HepG2 (cell line): ENCODE measurements around the gene M1AP. TPM values are rescaled to one million over a fixed set of nuclear protein-coding genes. Genes with fewer than 3 reads are reported as not detected.

Experiments used
- DMTF1 ChIP-seq: sonication (generic); formaldehyde crosslinking; IDR thresholded peaks from 2 replicates; pipeline ENCODE4 v1.4.0; 2020; ENCODE audit warnings: mild to moderate bottlenecking, missing genetic modification reagents
- HOMEZ ChIP-seq: IDR thresholded peaks from 2 replicates; pipeline ENCODE4 v1.6.1; 2016; ENCODE audit warnings: low read depth
- KMT2A ChIP-seq: sonication (generic); formaldehyde crosslinking; IDR thresholded peaks from 2 replicates; pipeline ENCODE4 v1.4.0; 2020; ENCODE audit warnings: missing genetic modification reagents
- MTA1 ChIP-seq: sonication (generic); formaldehyde crosslinking; IDR thresholded peaks from 2 replicates; pipeline ENCODE4 v1.4.0; 2020; ENCODE audit warnings: missing genetic modification reagents, mild to moderate bottlenecking, borderline replicate concordance
- NR2F6 ChIP-seq, 2 experiments: IDR thresholded peaks; 2 replicates each; pipeline ENCODE4 v1.6.1; 2016; ENCODE audit warnings: antibody characterized with exemption in 1 of 2, mild to moderate bottlenecking in 1 of 2
- PRPF4 ChIP-seq: fragments of 200-400 bp; formaldehyde crosslinking; IDR thresholded peaks from 2 replicates; pipeline ENCODE4 v1.6.1; 2016; ENCODE audit warnings: low read length, low read depth; ENCODE audit not compliant: poor library complexity, severe bottlenecking
- RCOR2 ChIP-seq: IDR thresholded peaks from 2 replicates; pipeline ENCODE4 v1.6.1; 2016; ENCODE audit warnings: missing biosample characterization, missing genetic modification reagents
- REXO4 ChIP-seq: sonication (generic); formaldehyde crosslinking; IDR thresholded peaks from 2 replicates; pipeline ENCODE4 v1.8.0; 2022; ENCODE audit warnings: missing genetic modification reagents, mild to moderate bottlenecking, borderline replicate concordance
- RNF219 ChIP-seq: sonication (generic); formaldehyde crosslinking; IDR thresholded peaks from 2 replicates; pipeline ENCODE4 v1.5.0; 2020; ENCODE audit warnings: mild to moderate bottlenecking, missing genetic modification reagents
- TARDBP ChIP-seq: sonication (generic); formaldehyde crosslinking; IDR thresholded peaks from 2 replicates; pipeline ENCODE4 v1.8.0; 2022; ENCODE audit warnings: mild to moderate bottlenecking, missing genetic modification reagents
- XRCC5 ChIP-seq: fragments of 200-400 bp; formaldehyde crosslinking; optimal IDR thresholded peaks from 2 replicates; pipeline ENCODE3; 2017; ENCODE audit warnings: mild to moderate bottlenecking, low read length
- ZBTB44 ChIP-seq: sonication (generic); formaldehyde crosslinking; IDR thresholded peaks from 2 replicates; pipeline ENCODE4 v1.4.0; 2020; ENCODE audit warnings: missing genetic modification reagents
- ZBTB49 ChIP-seq: sonication (generic); formaldehyde crosslinking; IDR thresholded peaks from 2 replicates; pipeline ENCODE4 v1.4.0; 2020; ENCODE audit warnings: missing genetic modification reagents, borderline replicate concordance
- ZFP36L1 ChIP-seq: sonication (generic); formaldehyde crosslinking; IDR thresholded peaks from 2 replicates; pipeline ENCODE4 v1.8.0; 2022; ENCODE audit warnings: mild to moderate bottlenecking, missing genetic modification reagents, moderate library complexity
- ZIK1 ChIP-seq: sonication (generic); formaldehyde crosslinking; IDR thresholded peaks from 2 replicates; pipeline ENCODE4 v1.5.0; 2020; ENCODE audit warnings: mild to moderate bottlenecking, low read depth, missing genetic modification reagents, borderline replicate concordance
- ZNF101 ChIP-seq: sonication (generic); formaldehyde crosslinking; IDR thresholded peaks from 2 replicates; pipeline ENCODE4 v1.4.0; 2020; ENCODE audit warnings: mild to moderate bottlenecking, low read depth, missing genetic modification reagents, borderline replicate concordance
- ZNF20 ChIP-seq: sonication (generic); formaldehyde crosslinking; IDR thresholded peaks from 2 replicates; pipeline ENCODE4 v1.4.0; 2020; ENCODE audit warnings: mild to moderate bottlenecking, moderate library complexity, missing genetic modification reagents
- ZNF724P ChIP-seq: sonication (generic); formaldehyde crosslinking; IDR thresholded peaks from 2 replicates; pipeline ENCODE4 v1.8.0; 2022; ENCODE audit warnings: missing genetic modification reagents, borderline replicate concordance
- ZNF746 ChIP-seq: sonication (generic); formaldehyde crosslinking; IDR thresholded peaks from 2 replicates; pipeline ENCODE4 v1.8.0; 2022; ENCODE audit warnings: mild to moderate bottlenecking, missing genetic modification reagents
- polyA plus RNA-seq, 8 experiments: library from polyadenylated mRNA; depleted of rRNA in 3 of 8; stranded (reverse) in 7 of 8; unstranded in 1 of 8; fragments of >200 nt; fragmentation: Illumina TruSeq in 4 of 8; extraction: Trizol in 4 of 8; gene quantifications; 2 replicates each; pipeline versions ENCODE4 v1.2.1 to v1.2.3, GENCODE V29; 2011 to 2016; ENCODE audit warnings: low read depth in 4 of 8, missing spikeins in 1 of 8, mixed read lengths in 1 of 8; ENCODE audit not compliant: insufficient read depth in 1 of 8
- total RNA-seq, 5 experiments: library from RNA; depleted of rRNA; stranded (reverse); fragments of >200 nt; fragmentation: Illumina TruSeq; extraction: Trizol; gene quantifications; 2 replicates each; pipeline ENCODE4 v1.2.3, GENCODE V29; 2016; ENCODE audit warnings: low read depth in 1 of 5

The M1AP gene
- total and polyA plus RNA-seq, 2 of the 13 experiments (the other 11 are each of a cell fraction or from before 2014, with no cell fraction given): not detected

GRCh38 chr2:74528600-74529356, 119.4 kb downstream of the M1AP start (continued):
- TF ChIP-seq RNF219 (CRISPR knock-in tag): no peak
- no peak for TF ChIP-seq ZNF746 (CRISPR knock-in tag)
- TF ChIP-seq KMT2A: no peak
- no peak for TF ChIP-seq ZFP36L1 (CRISPR knock-in tag)
- no peak for TF ChIP-seq PRPF4
- peak; percentile 55; the same call in 1 of the 2 replicates for TF ChIP-seq REXO4 (CRISPR knock-in tag)
- TF ChIP-seq ZBTB49 (CRISPR knock-in tag): no peak
- TF ChIP-seq RCOR2 (CRISPR knock-in tag): no peak
- TF ChIP-seq MTA1: no peak
- no peak for TF ChIP-seq HOMEZ (CRISPR knock-in tag)
- no peak for TF ChIP-seq ZIK1 (CRISPR knock-in tag)
- TF ChIP-seq NR2F6 (IDR thresholded peaks at IDR 0.05): no peak; the same call in 1 of the 2 replicates
- no peak for TF ChIP-seq NR2F6 (CRISPR knock-in tag; IDR thresholded peaks at IDR 0.05)
- no peak for TF ChIP-seq ZNF101
- no peak for TF ChIP-seq TARDBP (CRISPR knock-in tag)
- no peak for TF ChIP-seq DMTF1 (CRISPR knock-in tag)
- no peak for TF ChIP-seq ZNF20 (CRISPR knock-in tag)
- no peak for TF ChIP-seq ZBTB44
- no peak for TF ChIP-seq XRCC5
- TF ChIP-seq ZNF724P (CRISPR knock-in tag): no peak
